Smooth muscle cell (in vitro differentiated cells): ENCODE data around the gene MLLT3. TPM values are rescaled to one million over a fixed set of nuclear protein-coding genes. Genes with fewer than 3 reads are reported as not detected.

Experiments used
- DNase-seq: peaks from one replicate; lab custom pipeline; 2025; ENCODE audit not compliant: unreplicated experiment; lab: John Stamatoyannopoulos, UW
- H2AFZ ChIP-seq: fragments of 200-600 bp; sonication (generic); 2 replicates; pipeline ENCODE4 v1.6.0; 2016; ENCODE audit warnings: antibody characterized with exemption, low read depth, mild to moderate bottlenecking
- H3F3A ChIP-seq: fragments of 200-600 bp; sonication (generic); 2 replicates; pipeline ENCODE4 v1.6.0; 2017; ENCODE audit warnings: antibody characterized with exemption, low read depth
- H3K27ac ChIP-seq: fragments of 200-600 bp; sonication (generic); 2 replicates; pipeline ENCODE4 v1.5.1; 2016; ENCODE audit warnings: low read depth, mild to moderate bottlenecking
- H3K27me3 ChIP-seq: fragments of 200-600 bp; sonication (generic); 2 replicates; pipeline ENCODE4 v1.6.1; 2016; ENCODE audit warnings: low read depth, mild to moderate bottlenecking
- H3K36me3 ChIP-seq: fragments of 200-600 bp; sonication (generic); 2 replicates; pipeline ENCODE4 v1.5.1; 2016; ENCODE audit warnings: low read depth
- H3K4me1 ChIP-seq: fragments of 200-600 bp; sonication (generic); 2 replicates; pipeline ENCODE4 v1.5.1; 2016; ENCODE audit warnings: low read depth
- H3K4me2 ChIP-seq: fragments of 200-600 bp; sonication (generic); 2 replicates; pipeline ENCODE4 v1.6.0; 2016; ENCODE audit warnings: mild to moderate bottlenecking
- H3K4me3 ChIP-seq: fragments of 200-600 bp; sonication (generic); 2 replicates; pipeline ENCODE4 v1.5.1; 2016; ENCODE audit warnings: mild to moderate bottlenecking
- H3K79me2 ChIP-seq: fragments of 200-600 bp; sonication (generic); 2 replicates; pipeline ENCODE4 v1.6.0; 2016; ENCODE audit warnings: low read depth, mild to moderate bottlenecking
- H3K9ac ChIP-seq: fragments of 200-600 bp; sonication (generic); 2 replicates; pipeline ENCODE4 v1.6.0; 2016; ENCODE audit warnings: low read depth
- H3K9me3 ChIP-seq: fragments of 200-600 bp; sonication (generic); replicated peaks from 2 replicates; pipeline ENCODE4 v1.5.1; 2016; ENCODE audit warnings: low read depth
- H4K20me1 ChIP-seq: fragments of 200-600 bp; sonication (generic); 2 replicates; pipeline ENCODE4 v1.6.0; 2016; ENCODE audit warnings: low read depth
- CTCF ChIP-seq: fragments of 200-600 bp; sonication (generic); IDR thresholded peaks from 2 replicates; pipeline ENCODE4 v1.5.1; 2017; ENCODE audit warnings: borderline replicate concordance, mild to moderate bottlenecking, antibody characterized with exemption; ENCODE audit not compliant: insufficient read depth, poor library complexity, severe bottlenecking
- WGBS: methylation state at CpG from one replicate; pipeline ENCODE4 v1.1.7; 2016; ENCODE audit warnings: low lambda C conversion rate; 5-methylcytosine and 5-hydroxymethylcytosine counted together
- polyA plus RNA-seq: library from polyadenylated mRNA; unstranded; fragments of >200 nt; fragmentation: Nextera tagmentation; extraction: Ambion mirVana; gene quantifications from 2 replicates; pipeline ENCODE4 v1.2.1, GENCODE V29; 2016
- total RNA-seq: library from RNA; depleted of rRNA; stranded (reverse); fragments of >200 nt; gene quantifications from 2 replicates; pipeline ENCODE4 v1.2.3, GENCODE V29; 2014

Gene MLLT3
- total and polyA plus RNA-seq, 2 experiments from 2014 or later, result 21.9 to 29.9 TPM

DNA sequence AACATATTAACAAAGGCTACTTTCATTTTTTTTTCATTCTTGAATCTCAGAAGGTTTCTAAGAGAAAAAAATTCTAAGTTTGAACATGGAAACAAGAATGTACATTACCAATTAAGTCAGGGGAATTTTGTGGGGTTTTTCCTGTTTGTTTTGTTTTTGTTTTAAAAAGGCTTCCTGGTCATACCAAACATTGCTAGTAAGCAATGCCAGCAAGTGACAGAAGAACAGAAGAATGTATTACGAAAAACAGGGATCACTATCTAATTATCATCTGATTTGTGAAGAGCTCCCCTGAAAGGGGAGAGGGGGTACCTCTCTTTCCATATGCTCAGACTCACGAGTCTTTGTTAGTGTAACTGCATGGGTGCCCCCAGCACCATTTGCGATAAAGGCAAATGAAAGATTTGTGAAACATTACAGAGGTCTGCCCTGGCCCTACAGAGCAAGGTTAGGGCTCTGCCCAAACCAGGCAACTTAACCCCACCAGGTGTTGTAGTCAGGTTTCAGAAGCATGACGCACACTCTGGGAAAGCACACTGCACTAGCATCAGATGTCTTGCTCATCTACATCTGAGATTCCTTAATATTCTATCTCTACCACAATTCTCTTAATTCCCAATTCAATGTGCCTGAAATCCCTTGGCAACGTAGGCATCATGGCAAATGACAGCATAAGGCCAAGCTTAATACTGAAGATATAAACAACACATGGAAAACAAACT, 268.2 kb downstream of the MLLT3 start:
- Histone ChIP-seq H3K9me3 (no peaks in the 10 kb centered on the region), H3K4me2 (peak overlapping the region; percentile 71), H3K79me2 (no peaks in the 10 kb centered on the region), H3K27me3 (no peaks in the 10 kb centered on the region), H3K36me3 (no peaks in the 10 kb centered on the region), H3K9ac (peak overlapping the region; percentile 43), H2AFZ (no peak overlapping the region), H4K20me1 (no peaks in the 10 kb centered on the region), H3K4me1 (peaks cover 26% of the 10 kb centered on the region), H3K4me3 (no peak overlapping the region), H3K27ac (peak overlapping the region; percentile 81), H3F3A (peaks cover 22% of the 10 kb centered on the region)
- TF ChIP-seq CTCF, result no peak
- DNase-seq, result no peak
- 60% methylated on average over 5 of the region's 5 CpGs for WGBS

DNA sequence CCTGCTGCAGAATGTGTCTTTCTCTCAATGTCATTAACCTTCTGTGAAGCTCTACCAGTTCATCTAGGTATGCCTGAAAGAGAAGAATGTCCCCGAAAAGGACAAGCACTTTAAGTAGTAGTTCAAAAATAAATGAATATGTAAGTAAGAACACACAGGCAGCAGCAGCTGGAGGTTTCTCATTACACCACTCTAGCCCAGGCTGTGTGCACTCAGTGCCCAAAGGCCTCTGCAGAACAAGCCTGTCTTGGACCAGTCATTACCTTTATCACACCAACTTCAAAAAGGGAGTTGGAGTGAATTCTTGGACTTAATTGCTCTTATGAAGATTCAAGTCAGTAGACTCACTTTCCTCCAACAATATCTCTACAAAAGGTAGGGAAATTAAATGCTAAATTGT, 268.8 kb downstream of the MLLT3 start:
- Histone ChIP-seq H3K4me2 (peak overlapping the region; percentile 71), H3K4me1 (peaks cover 26% of the 10 kb centered on the region), H3K27me3 (no peaks in the 10 kb centered on the region), H3K9ac (no peak overlapping the region), H3K79me2 (no peaks in the 10 kb centered on the region), H3K27ac (peak overlapping the region; percentile 81), H3F3A (peaks cover 22% of the 10 kb centered on the region), H3K36me3 (no peaks in the 10 kb centered on the region), H3K4me3 (no peak overlapping the region), H3K9me3 (no peaks in the 10 kb centered on the region), H4K20me1 (no peaks in the 10 kb centered on the region), H2AFZ (no peak overlapping the region)
- TF ChIP-seq CTCF, result no peak
- no peak for DNase-seq
- 83% methylated on average over 1 of the region's 1 CpG for WGBS

GRCh38 chr9:20352591-20352990, 269.7 kb downstream of the MLLT3 start:
- H3K36me3 ChIP-seq, result no peaks in the 10 kb centered on the region
- no peak overlapping the region for H3K9ac ChIP-seq
- no peaks in the 10 kb centered on the region for H4K20me1 ChIP-seq
- no peaks in the 10 kb centered on the region for H3K27me3 ChIP-seq
- H3K4me1 ChIP-seq, result peaks cover 26% of the 10 kb centered on the region
- DNase-seq, result no peak
- 39% methylated on average over 2 of the region's 2 CpGs for WGBS
- no peak for TF ChIP-seq CTCF
- no peaks in the 10 kb centered on the region for H3K9me3 ChIP-seq
- no peak overlapping the region for H2AFZ ChIP-seq
- no peak overlapping the region for H3K4me3 ChIP-seq
- peak overlapping the region; percentile 71 for H3K4me2 ChIP-seq
- peak overlapping the region; percentile 81 for H3K27ac ChIP-seq
- no peaks in the 10 kb centered on the region for H3K79me2 ChIP-seq
- H3F3A ChIP-seq, result peaks cover 22% of the 10 kb centered on the region

DNA sequence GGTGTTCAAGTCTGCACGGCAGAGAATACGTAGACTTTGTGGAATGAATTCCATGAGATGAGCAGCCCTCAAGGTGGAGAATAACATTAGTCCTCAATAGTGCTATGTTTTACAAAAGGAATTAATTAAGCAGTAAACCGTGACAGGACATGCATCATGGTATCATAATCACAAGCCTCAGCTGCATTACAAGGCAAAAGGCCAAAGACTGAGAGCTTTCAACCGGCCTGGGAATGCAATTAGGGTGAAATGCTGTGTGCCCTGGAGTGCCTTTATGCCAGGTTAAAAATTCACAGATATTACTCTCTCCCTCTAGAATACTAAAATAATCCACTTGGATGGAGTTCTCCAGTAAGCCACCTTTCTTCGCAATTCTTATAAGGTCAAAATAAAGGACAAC, 270.6 kb downstream of the MLLT3 start:
- Histone ChIP-seq H2AFZ (no peak overlapping the region), H3K27me3 (no peaks in the 10 kb centered on the region), H3K4me3 (no peak overlapping the region), H3K36me3 (no peaks in the 10 kb centered on the region), H3K4me1 (peaks cover 18% of the 10 kb centered on the region), H3K9me3 (no peaks in the 10 kb centered on the region), H3F3A (peaks cover 16% of the 10 kb centered on the region), H3K27ac (no peak overlapping the region), H4K20me1 (no peaks in the 10 kb centered on the region), H3K79me2 (no peaks in the 10 kb centered on the region), H3K9ac (no peak overlapping the region), H3K4me2 (no peak overlapping the region)
- DNase-seq, result no peak
- no peak for TF ChIP-seq CTCF
- WGBS, result 80% methylated on average over 5 of the region's 5 CpGs
